ENCODE measurements around the gene ADISSP.

The ADISSP gene

DNA sequence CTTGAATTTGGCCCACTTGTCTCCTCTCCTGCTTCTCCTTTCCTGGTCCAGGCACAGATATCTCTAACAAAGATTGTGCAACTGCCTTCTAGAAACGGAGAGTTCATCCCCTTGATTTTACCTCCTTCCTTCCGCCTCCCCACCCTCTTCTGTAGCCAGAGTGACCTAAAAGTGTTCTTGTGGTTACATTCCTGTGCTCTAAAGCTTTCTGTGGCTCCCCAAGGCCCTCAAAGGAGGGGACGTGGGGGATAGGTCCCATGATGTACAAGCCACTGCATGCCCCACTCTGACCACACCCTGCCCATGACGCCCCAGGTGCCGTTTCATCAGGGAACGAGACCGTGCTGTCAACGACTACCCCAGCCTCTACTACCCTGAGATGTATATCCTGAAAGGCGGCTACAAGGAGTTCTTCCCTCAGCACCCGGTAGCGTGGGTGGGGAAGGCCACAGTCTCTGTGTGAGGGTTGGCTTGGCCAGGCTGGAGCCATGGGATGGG is 36.8 kb upstream of the ADISSP start:
- no peak overlapping the region for H3K27ac ChIP-seq (ENCODE audit: low read depth, low read length)
- no peaks in the 10 kb centered on the region; the same call in 1 of the 2 replicates for H3K79me2 ChIP-seq (ENCODE audit: insufficient read depth, low read length)
- H3K4me2 ChIP-seq (ENCODE audit: low read depth, low read length, poor library complexity, severe bottlenecking) = no peak overlapping the region
- H3K4me3 ChIP-seq (ENCODE audit: insufficient read depth, low read length, poor library complexity, severe bottlenecking) = no peak overlapping the region
- TF ChIP-seq EZH2phosphoT487 (conservative IDR thresholded peaks at IDR 0.05; ENCODE audit: low read length) = no peak
- TF ChIP-seq, protein P1, sequence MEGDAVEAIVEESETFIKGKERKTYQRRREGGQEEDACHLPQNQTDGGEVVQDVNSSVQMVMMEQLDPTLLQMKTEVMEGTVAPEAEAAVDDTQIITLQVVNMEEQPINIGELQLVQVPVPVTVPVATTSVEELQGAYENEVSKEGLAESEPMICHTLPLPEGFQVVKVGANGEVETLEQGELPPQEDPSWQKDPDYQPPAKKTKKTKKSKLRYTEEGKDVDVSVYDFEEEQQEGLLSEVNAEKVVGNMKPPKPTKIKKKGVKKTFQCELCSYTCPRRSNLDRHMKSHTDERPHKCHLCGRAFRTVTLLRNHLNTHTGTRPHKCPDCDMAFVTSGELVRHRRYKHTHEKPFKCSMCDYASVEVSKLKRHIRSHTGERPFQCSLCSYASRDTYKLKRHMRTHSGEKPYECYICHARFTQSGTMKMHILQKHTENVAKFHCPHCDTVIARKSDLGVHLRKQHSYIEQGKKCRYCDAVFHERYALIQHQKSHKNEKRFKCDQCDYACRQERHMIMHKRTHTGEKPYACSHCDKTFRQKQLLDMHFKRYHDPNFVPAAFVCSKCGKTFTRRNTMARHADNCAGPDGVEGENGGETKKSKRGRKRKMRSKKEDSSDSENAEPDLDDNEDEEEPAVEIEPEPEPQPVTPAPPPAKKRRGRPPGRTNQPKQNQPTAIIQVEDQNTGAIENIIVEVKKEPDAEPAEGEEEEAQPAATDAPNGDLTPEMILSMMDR (IDR thresholded peaks at IDR 0.05; ENCODE audit: insufficient read depth, low read length, poor library complexity, severe bottlenecking) = no peak
- no peak overlapping the region for H2AFZ ChIP-seq (ENCODE audit: low read depth, low read length, severe bottlenecking)
- no peak overlapping the region for H3K9ac ChIP-seq (ENCODE audit: low read length)
- no peaks in the 10 kb centered on the region for H3K9me2 ChIP-seq (replicated peaks; ENCODE audit: insufficient read depth, low read length)
- H3K36me3 ChIP-seq (ENCODE audit: low read length) = no peaks in the 10 kb centered on the region
- H3F3A ChIP-seq (ENCODE audit: insufficient read depth) = peaks cover 7% of the 10 kb centered on the region; the same call in 1 of the 2 replicates
- no peaks in the 10 kb centered on the region for H3K27me3 ChIP-seq (ENCODE audit: low read length)
- H4K20me1 ChIP-seq (ENCODE audit: low read depth, low read length) = no peaks in the 10 kb centered on the region
- no peaks in the 10 kb centered on the region for H3K9me3 ChIP-seq (ENCODE audit: insufficient read depth, low read length)

DNA sequence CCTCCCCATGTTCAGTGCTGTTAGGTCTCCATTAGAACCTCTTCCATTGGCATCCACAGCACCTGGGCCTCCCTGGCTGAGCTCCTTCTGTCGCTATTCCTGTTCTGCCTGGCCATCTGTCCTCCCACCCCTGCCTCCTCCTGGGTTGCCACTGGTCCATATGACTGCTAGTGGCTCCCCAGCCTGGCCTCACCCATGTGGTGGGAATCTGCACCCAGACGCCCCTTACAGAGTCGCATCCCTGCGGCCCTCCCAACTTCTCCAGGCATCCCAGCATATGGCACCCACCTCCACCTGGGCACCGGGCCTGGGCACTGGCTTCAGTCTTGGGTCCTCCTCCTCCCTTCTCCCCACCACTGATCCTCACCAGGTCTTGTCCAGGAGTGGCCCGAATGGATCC is 36.3 kb upstream of the ADISSP start:
- H3K36me3 ChIP-seq (ENCODE audit: low read length) = no peaks in the 10 kb centered on the region

DNA sequence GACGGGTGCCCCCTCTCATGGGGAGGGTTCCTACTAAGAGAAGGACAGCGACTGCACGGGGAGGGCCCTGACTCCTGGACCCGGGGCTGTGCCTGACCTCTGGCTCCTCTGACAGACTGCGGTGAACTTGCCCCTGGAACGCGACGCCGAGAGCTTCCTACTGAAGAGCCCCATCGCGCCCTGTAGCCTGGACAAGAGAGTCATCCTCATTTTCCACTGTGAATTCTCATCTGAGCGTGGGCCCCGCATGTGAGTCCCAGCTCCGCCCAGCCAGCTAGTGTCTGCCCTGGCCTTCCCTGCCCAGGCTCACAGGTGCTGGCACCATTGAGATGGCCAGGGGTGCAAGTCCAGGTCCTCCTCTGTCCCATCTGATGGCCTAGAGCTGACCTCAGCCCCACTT is 35.7 kb upstream of the ADISSP start:
- no peak for TF ChIP-seq EZH2phosphoT487 (conservative IDR thresholded peaks at IDR 0.05; ENCODE audit: low read length)
- TF ChIP-seq, protein P1 (IDR thresholded peaks at IDR 0.05; ENCODE audit: insufficient read depth, low read length, poor library complexity, severe bottlenecking) = no peak
- Histone ChIP-seq H3K9ac (ENCODE audit: low read length) (no peak overlapping the region), H2AFZ (ENCODE audit: low read depth, low read length, severe bottlenecking) (no peak overlapping the region), H3K36me3 (ENCODE audit: low read length) (no peaks in the 10 kb centered on the region), H3K4me2 (ENCODE audit: low read depth, low read length, poor library complexity, severe bottlenecking) (no peak overlapping the region), H3K79me2 (ENCODE audit: insufficient read depth, low read length) (no peaks in the 10 kb centered on the region; the same call in 1 of the 2 replicates), H3K9me2 (replicated peaks; ENCODE audit: insufficient read depth, low read length) (no peaks in the 10 kb centered on the region), H3K27me3 (ENCODE audit: low read length) (no peaks in the 10 kb centered on the region), H4K20me1 (ENCODE audit: low read depth, low read length) (no peaks in the 10 kb centered on the region), H3K4me3 (ENCODE audit: insufficient read depth, low read length, poor library complexity, severe bottlenecking) (no peak overlapping the region), H3K27ac (ENCODE audit: low read depth, low read length) (no peak overlapping the region), H3K9me3 (ENCODE audit: insufficient read depth, low read length) (no peaks in the 10 kb centered on the region), H3F3A (ENCODE audit: insufficient read depth) (peaks cover 7% of the 10 kb centered on the region; the same call in 1 of the 2 replicates)

More for the DNA sequence above, 36.3 kb upstream of the ADISSP start:
- Histone ChIP-seq H3K4me2 (ENCODE audit: low read depth, low read length, poor library complexity, severe bottlenecking) (no peak overlapping the region), H2AFZ (ENCODE audit: low read depth, low read length, severe bottlenecking) (no peak overlapping the region), H3K79me2 (ENCODE audit: insufficient read depth, low read length) (no peaks in the 10 kb centered on the region; the same call in 1 of the 2 replicates), H3K9ac (ENCODE audit: low read length) (no peak overlapping the region), H3K9me3 (ENCODE audit: insufficient read depth, low read length) (no peaks in the 10 kb centered on the region), H3K27ac (ENCODE audit: low read depth, low read length) (no peak overlapping the region), H3K27me3 (ENCODE audit: low read length) (no peaks in the 10 kb centered on the region), H3K9me2 (replicated peaks; ENCODE audit: insufficient read depth, low read length) (no peaks in the 10 kb centered on the region), H3K4me3 (ENCODE audit: insufficient read depth, low read length, poor library complexity, severe bottlenecking) (no peak overlapping the region), H4K20me1 (ENCODE audit: low read depth, low read length) (no peaks in the 10 kb centered on the region), H3F3A (ENCODE audit: insufficient read depth) (peaks cover 7% of the 10 kb centered on the region; the same call in 1 of the 2 replicates)
- TF ChIP-seq EZH2phosphoT487 (conservative IDR thresholded peaks at IDR 0.05; ENCODE audit: low read length) = no peak
- TF ChIP-seq, protein P1 (IDR thresholded peaks at IDR 0.05; ENCODE audit: insufficient read depth, low read length, poor library complexity, severe bottlenecking) = no peak

Measured in SU-DHL-6 (cell line).